ENCODE data around the gene BTK.
"Not testable (repeated sequence)": the region's sequence is repeated elsewhere in the genome, so short reads cannot be mapped to it uniquely, and the experiment has no call there.

BTK gene

DNA sequence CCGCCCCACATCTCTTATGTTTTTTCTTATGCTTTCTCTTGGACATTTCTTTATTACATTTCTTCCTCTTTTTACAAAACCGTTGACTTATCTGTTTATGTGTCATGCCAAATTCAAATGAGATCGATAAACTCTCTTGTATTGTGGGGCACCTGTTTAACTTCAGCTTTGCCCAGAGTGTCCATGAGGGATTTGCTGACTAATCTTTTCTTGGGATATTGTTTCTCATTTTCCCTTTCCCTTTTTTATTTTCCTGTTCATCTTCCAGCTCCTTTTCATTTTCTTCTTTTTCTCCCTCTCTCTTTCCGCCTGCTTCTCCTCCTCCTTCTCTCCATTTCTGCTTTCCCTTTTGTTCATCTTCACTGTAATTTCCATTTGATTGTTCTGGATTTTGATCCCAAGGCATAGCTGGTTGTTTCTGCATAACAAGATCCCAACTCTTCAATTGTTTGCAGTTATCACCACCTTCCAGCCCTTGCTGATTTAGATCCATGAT lies 48.2 kb downstream of the BTK start:
- DNase-seq (ENCODE audit: low spot score) = no peak

- DNase-seq (ENCODE audit: low spot score) = not testable (repeated sequence)
Observed at GRCh38 chrX:101334310-101334709, 51.7 kb downstream of the BTK start.

GRCh38 chrX:101326600-101326999 lies 59.4 kb downstream of the BTK start:
- DNase-seq (ENCODE audit: low spot score) = not testable (repeated sequence)

DNA sequence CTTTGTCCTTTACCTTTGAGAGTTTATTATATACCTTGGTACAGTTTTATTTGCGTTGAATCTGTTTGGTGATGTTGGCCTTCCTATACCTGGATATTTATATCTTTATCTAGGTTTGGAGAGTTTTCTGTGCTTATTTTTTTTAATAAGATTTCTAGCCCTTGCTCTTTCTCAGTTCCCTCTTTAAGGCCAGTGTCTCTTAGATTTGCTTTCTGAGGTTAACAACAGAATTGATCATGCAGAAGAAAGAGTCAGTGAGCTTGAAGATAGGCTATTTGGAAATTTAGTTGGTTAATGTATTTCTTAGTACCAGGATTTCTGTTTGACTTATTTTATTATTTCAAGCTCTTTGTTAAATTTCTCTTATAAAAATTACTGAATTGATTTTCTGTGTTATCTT lies 82.2 kb downstream of the BTK start:
- no peak for DNase-seq (ENCODE audit: low spot score)
